D341Med (cell line): ENCODE data around the gene OR52A1.
"Not testable (repeated sequence)": the region's sequence is repeated elsewhere in the genome, so short reads cannot be mapped to it uniquely, and the experiment has no call there.

Source experiments
- DNase-seq: peaks from one replicate; pipeline ENCODE4 v3.0.0; 2012; ENCODE audit warnings: low spot score

Gene OR52A1

GRCh38 chr11:5154657-5155056 is at the start of gene OR52A1:
OR52A1 (minus strand) TSS chr11:5154757; CDS start chr11:5152369, 2,388 bp downstream.
- no peak for DNase-seq

- DNase-seq: no peak
Observed at GRCh38 chr11:5203366-5203765, 48.8 kb upstream of the OR52A1 start.

DNA sequence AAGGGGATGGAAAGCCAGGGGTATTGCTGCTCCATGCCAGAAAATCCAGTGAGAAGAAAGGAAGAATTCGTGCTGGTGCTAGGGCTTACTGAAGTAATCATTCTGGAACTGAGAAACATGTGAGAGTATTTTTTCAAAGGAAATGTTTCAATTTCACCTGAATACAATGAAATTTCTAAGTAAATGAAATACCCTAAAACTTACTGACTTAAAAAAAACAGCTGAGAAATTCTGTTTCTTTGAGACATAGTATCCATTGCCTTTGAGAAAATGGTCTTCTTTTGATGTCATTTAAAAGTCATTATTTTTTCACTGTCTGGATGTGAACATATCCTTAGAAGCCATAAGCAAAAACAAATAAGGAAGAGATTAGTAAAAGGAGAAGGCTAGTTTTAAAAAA is 46.0 kb upstream of the OR52A1 start, which contains the start of gene OR51V1:
Gene OR51V1, minus strand, starts transcription at position 101 of the 400 bp plus-strand sequence. Its CDS starts 0 bp downstream, at position 101.
- DNase-seq: no peak

GRCh38 chr11:5198285-5198684 is 43.7 kb upstream of the OR52A1 start:
- DNase-seq: no peak

DNA sequence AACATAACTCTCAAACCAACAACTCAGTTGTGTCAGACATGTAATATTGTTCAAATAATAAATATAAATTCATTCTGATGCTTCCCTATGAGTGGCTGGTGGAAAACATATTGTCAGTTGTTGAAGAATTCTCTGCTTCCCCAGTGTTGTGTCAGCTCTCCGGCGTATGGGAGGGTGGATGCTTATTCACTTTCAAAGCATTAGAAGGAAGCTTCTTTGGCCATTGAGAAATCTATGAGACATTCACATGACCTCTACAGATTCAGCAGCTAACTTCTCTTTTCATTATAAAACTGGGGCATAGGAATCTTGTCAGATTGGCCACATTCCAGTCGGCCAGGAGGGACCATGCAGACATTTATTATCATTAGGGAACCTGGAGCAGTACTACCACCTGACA is 43.0 kb upstream of the OR52A1 start:
- DNase-seq: no peak

GRCh38 chr11:5196731-5197130 is 42.2 kb upstream of the OR52A1 start:
- DNase-seq: no peak

GRCh38 chr11:5196067-5196466 is 41.5 kb upstream of the OR52A1 start:
- no peak for DNase-seq

DNA sequence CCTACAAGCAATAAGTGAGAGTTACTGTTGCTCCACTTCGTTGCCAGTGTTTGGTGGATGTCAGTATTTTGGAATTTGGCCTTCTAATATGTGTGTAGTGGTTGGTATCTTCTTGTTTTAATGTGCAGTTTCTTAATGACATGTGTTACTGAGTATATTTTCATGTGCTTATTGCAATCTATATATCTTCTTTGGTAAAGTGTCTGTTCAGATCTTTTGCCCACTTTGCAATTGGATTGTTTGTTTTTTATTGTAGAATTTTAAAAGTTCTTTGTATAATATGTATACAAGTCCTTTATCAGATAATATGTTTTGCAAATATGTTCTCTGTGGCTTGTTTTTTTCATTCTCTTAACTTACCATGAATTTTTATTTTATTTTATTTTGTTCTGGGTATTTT is 38.2 kb upstream of the OR52A1 start:
- DNase-seq: no peak

- DNase-seq: no peak
Observed at GRCh38 chr11:5188201-5188600, 33.6 kb upstream of the OR52A1 start.

GRCh38 chr11:5178046-5178837 is 23.7 kb upstream of the OR52A1 start:
- DNase-seq: no peak

DNA sequence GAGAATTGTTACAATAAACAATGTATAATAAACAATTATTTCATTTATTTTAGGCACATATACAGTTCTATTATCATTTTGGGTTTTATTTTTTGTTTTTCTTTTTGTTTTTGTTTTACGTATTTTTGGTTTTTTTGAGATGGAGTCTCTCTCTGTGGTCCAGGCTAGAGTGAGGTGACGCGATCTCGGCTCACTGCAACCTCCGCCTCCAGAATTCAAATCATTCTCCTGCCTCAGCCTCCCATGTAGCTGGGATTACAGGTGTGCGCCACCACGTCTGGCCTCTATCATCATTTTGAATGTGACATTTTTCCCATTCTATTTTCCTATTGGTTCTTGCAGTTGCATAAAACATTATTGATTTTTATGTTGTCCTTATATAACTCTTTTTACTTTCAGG is 20.4 kb upstream of the OR52A1 start:
- no peak for DNase-seq

GRCh38 chr11:5171856-5172255 is 17.3 kb upstream of the OR52A1 start:
- DNase-seq: no peak

DNA sequence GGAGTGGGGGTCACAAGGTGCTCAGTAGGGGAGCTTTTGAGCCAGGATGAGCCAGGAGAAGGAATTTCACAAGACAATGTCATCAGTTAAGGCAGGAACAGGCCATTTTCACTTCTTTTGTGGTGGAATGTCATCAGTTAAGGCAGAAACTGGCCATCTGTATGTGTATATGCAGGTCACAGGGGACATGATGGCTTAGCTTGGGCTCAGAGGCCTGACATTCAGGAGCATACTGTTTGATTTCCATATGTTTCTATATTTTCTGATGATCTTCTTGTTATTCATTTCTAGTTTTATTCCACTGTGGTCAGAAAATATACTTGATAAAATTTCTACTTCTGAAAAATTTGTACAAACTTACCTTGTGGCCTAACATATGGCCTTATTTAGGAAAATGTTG is 11.3 kb upstream of the OR52A1 start:
- DNase-seq: not testable (repeated sequence)

- DNase-seq: not testable (repeated sequence)
Observed at GRCh38 chr11:5164807-5165206, 10.2 kb upstream of the OR52A1 start.

DNA sequence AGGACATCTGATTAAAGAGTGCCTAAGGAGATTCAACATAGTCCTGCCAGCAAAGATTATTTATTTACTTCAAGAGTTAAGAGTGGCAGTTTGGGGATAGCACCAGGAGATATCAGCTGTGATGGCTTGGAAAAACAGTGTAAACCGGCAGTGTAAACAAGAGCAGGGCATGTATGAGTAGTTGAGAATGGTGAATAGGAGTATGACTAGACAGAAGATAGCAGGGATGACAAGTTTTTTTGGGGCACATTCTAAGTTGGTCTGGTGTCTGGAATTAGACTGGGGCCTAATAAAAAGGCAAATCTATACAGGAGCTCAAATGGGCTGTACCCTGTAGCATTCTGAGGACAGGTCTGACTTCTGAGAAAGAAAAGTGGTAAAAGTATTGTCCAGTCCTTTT is 6.5 kb upstream of the OR52A1 start:
- DNase-seq: not testable (repeated sequence)

- DNase-seq: not testable (repeated sequence)
Observed at GRCh38 chr11:5160217-5160616, 5.7 kb upstream of the OR52A1 start.

DNA sequence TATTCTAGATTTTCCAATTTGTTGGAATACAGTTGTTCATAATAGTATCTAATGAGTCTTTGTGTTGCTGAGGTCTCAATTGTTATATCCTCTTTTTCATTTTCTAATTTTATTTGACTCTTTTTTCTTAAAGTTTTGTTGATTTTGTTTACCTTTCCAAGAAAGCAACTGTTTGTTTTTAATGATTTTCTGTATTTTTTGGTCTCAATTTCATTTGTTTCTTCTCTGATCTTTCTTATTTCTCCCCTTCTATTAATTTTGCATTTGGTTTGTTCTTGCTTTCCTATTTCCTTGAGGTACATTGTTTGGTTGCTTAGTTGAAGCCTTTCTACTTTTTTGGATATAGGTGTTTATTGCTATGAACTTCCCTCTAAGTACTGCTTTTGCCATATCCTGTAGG is 5.2 kb upstream of the OR52A1 start:
- DNase-seq: no peak

DNA sequence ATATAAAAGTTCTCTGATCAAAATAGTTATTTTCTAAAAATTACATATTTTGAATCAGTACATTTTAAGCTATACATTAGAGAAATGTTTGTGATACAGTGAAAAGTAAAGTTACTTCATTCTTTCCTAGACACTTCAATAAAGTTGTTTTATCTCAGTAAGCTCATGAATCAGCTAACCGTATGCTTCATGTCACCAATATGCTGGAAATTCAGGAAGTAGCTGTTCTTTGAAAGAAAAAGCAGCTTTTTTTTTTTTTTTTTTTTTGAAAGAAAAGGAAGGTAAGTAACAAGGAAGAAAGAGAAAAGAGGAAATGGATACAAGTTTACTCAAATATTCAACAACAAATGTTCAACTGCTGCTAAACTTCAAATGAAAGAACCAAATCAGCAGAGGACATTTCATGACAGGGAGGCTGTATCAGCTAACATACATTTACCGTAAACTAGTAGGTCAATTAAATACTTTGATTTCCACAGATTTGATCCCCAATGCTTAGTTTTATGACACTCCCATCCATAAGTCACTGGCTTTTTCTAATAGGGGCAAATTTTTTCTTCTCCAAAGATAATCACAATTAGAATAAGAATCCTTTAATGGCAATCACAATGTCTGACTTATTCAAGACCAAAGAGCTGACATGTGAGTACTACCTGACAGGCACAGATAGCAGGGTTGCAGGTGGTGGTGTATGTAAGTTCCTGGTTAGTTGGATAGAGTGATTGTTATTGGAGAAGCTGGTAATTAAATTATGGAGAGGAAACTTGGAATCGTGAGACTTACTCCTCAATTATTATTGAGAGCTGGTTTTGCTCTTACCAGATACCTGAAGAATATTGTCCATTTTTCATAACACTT is 754 bp downstream of the OR52A1 start:
- no peak for DNase-seq

GRCh38 chr11:5151713-5152153 is 2.8 kb downstream of the OR52A1 start:
- DNase-seq: no peak

- not testable (repeated sequence) for DNase-seq
Observed at GRCh38 chr11:5144206-5144605, 10.4 kb downstream of the OR52A1 start.

- DNase-seq: no peak
Observed at GRCh38 chr11:5137996-5138395, 16.6 kb downstream of the OR52A1 start, which contains the start of gene OR52A5. OR52A5 (minus strand) TSS chr11:5138356; CDS start chr11:5132642, 5,714 bp downstream.

DNA sequence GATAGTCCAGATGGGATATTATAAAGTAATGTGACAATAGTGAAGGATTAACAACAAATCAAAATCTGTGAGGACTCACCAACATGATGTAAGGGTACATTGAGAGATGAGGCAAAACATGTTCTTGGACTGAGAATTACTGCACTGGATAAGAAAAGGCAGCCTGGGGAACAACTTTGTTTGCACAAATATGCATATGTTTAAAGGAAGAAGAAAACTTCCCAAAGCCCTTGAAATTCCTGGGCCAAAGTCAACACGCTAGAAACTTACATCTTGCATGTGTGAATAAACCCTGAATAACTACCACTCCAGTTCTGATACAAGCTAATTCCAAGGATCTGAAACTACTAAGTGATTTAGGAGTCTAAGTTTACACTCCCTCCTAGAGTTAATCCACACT is 17.5 kb downstream of the OR52A1 start:
- no peak for DNase-seq

DNA sequence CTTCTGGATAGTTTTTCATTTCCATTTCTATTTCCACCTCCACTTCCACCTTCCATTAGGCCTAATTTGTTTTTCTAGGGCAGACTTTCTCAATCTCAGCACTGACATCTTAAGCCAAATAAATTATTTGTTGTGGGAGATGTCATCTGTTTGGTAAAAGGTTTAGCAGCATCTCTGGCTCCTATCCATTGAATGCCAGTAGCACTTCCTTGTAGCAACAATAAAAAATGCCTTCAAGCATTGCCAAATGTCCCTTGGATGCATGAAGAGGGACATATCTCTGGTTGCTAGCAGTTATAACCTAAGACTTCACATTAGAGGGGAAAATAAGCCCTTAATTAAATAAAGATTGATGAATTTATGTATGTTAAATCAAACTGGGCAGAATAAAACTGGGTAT is 18.3 kb downstream of the OR52A1 start:
- DNase-seq: no peak
